IMR-90 (cell line): Measurements from ENCODE around the gene ZNF609.

Experiments used
- CEBPB ChIP-seq: IDR thresholded peaks from 2 replicates; pipeline ENCODE4 v1.6.1; 2012; ENCODE audit warnings: low read depth, low read length, improper control_type of control experiment
- CHD1 ChIP-seq: IDR thresholded peaks from 2 replicates; pipeline ENCODE4 v1.6.1; 2012; ENCODE audit warnings: low read depth, low read length, improper control_type of control experiment
- CTCF ChIP-seq: conservative IDR thresholded peaks from 2 replicates; pipeline ENCODE4 v1.5.1; 2012; ENCODE audit warnings: mild to moderate bottlenecking, low read depth, low read length, improper control_type of control experiment
- MXI1 ChIP-seq: IDR thresholded peaks from 2 replicates; pipeline ENCODE4 v1.6.1; 2012; ENCODE audit warnings: low read depth, mild to moderate bottlenecking, low read length, moderate library complexity, borderline replicate concordance
- POLR2A ChIP-seq: IDR thresholded peaks from 2 replicates; pipeline ENCODE4 v1.6.1; 2012; ENCODE audit warnings: mild to moderate bottlenecking, low read depth, low read length
- SMC3 ChIP-seq: fragments of 150-350 bp; IDR thresholded peaks from 2 replicates; pipeline ENCODE4 v1.6.1; 2016; ENCODE audit warnings: low read depth, mild to moderate bottlenecking, antibody characterized with exemption, low read length, moderate library complexity
- USF2 ChIP-seq: fragments of 150-350 bp; IDR thresholded peaks from 2 replicates; pipeline ENCODE4 v1.6.1; 2017; ENCODE audit warnings: mild to moderate bottlenecking, antibody characterized with exemption, low read length, low read depth

GRCh38 chr15:64542091-64542490, 81.7 kb downstream of the ZNF609 start:
- TF ChIP-seq SMC3 (no peak), MXI1 (no peak), CTCF (no peak), POLR2A (no peak), CHD1 (no peak), USF2 (no peak), CEBPB (no peak)
